GM10248 (cell line): ENCODE measurements around the gene CPXM2.

Experiments
- CTCF ChIA-PET: fragments of 300-600 bp; sonication (Branson Sonifier 250); formaldehyde crosslinking; extraction: SDS; loops from one replicate; lab custom pipeline; 2021; ENCODE audit warnings: antibody characterized with exemption; lab: Yijun Ruan, JAX
- POLR2A ChIA-PET: fragments of 350-650 bp; sonication (Branson Sonifier 250); formaldehyde crosslinking; extraction: SDS; loops from one replicate; lab custom pipeline; 2020; ENCODE audit warnings: antibody characterized with exemption; lab: Yijun Ruan, JAX
- DNase-seq: peaks from one replicate; pipeline ENCODE4 v3.0.0; 2012; ENCODE audit errors: extremely low spot score
- TF ChIP-seq, protein P1 (sequence below): IDR thresholded peaks from 2 replicates; pipeline ENCODE4 v1.5.1; 2012; ENCODE audit warnings: mild to moderate bottlenecking, low read depth; ENCODE audit errors: extremely low read depth, missing control alignments, control extremely low read depth

Gene CPXM2

GRCh38 chr10:123781956-123782500 lies 109.6 kb downstream of the CPXM2 start:
- no peak for DNase-seq
- ChIA-PET POLR2A (no interaction called here), CTCF (no interaction called here)
- TF ChIP-seq, protein P1, sequence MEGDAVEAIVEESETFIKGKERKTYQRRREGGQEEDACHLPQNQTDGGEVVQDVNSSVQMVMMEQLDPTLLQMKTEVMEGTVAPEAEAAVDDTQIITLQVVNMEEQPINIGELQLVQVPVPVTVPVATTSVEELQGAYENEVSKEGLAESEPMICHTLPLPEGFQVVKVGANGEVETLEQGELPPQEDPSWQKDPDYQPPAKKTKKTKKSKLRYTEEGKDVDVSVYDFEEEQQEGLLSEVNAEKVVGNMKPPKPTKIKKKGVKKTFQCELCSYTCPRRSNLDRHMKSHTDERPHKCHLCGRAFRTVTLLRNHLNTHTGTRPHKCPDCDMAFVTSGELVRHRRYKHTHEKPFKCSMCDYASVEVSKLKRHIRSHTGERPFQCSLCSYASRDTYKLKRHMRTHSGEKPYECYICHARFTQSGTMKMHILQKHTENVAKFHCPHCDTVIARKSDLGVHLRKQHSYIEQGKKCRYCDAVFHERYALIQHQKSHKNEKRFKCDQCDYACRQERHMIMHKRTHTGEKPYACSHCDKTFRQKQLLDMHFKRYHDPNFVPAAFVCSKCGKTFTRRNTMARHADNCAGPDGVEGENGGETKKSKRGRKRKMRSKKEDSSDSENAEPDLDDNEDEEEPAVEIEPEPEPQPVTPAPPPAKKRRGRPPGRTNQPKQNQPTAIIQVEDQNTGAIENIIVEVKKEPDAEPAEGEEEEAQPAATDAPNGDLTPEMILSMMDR, result no peak

DNA sequence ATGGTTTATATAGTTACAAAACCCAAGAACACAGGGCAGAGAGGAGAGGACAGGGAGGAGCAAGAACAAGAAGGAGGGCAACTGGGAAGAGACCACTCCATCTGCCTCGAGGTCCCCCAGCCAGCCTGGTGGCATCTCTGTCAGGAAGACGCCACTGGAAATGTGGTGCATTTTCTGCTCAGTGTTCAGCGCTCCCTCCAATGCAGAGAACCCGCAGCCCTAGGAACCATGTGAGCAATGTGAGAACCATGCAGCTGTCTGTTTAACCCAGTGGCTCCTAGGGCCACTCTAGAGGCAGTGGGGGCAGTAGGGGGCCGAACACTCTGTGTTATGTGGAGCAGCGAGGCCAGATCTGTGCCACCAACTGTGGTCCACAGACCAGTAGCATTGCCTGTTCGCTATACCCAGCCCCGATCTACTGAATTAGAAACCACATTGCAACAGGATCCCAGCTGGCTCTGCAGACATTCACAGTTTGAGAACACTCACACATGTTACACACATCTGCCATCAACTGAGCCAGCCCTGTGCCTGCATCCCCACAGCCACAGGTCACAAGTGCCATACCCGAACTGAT lies 110.2 kb downstream of the CPXM2 start:
- ChIA-PET CTCF (no interaction called here), POLR2A (no interaction called here)
- no peak for DNase-seq
- TF ChIP-seq, protein P1, result no peak

- ChIA-PET CTCF (interaction anchor here (0.9 to 1.1 kb wide), 2 partner anchors 9 to 16 kb away, joined by 3 read pairs; no protein-coding TSS in a partner anchor), POLR2A (no interaction called here)
- no peak for DNase-seq
- TF ChIP-seq, protein P1, result no peak
Measured at GRCh38 chr10:123778719-123779517, 112.7 kb downstream of the CPXM2 start.

GRCh38 chr10:123777881-123778280 lies 113.7 kb downstream of the CPXM2 start:
- TF ChIP-seq, protein P1, result no peak
- POLR2A ChIA-PET, result no interaction called here
- no peak for DNase-seq
- CTCF ChIA-PET, result no interaction called here

- ChIA-PET POLR2A (no interaction called here), CTCF (no interaction called here)
- DNase-seq, result no peak
- TF ChIP-seq, protein P1, result no peak
Measured at GRCh38 chr10:123774132-123774742, 117.4 kb downstream of the CPXM2 start.
